K562 (cell line): ENCODE measurements around the gene FUZ. TPM values are rescaled to one million over a fixed set of nuclear protein-coding genes. Genes with fewer than 3 reads are reported as not detected.

ENCODE experiments used
- ATAC-seq: fragments of 200-7000 bp; cut with Tn5 transposase; 3 replicates; pipeline ENCODE4 v1.9.1; 2020; ENCODE audit warnings: moderate library complexity
- BruUV-seq: library from RNA; stranded (reverse); fragments of 400-500 nt; replicated peaks from 2 replicates; lab custom pipeline; 2021; lab: Mats Ljungman, UMichigan
- CTCF ChIA-PET: fragments of 300-600 bp; formaldehyde crosslinking; extraction: SDS; loops from one replicate; lab custom pipeline; 2021; ENCODE audit warnings: low intra/inter-chr PET ratio; lab: Yijun Ruan, JAX
- POLR2A ChIA-PET: fragments of 300-600, 350-650 bp; sonication (Branson Sonifier 250); formaldehyde crosslinking; extraction: SDS; loops from one replicate; lab custom pipeline; 2021; ENCODE audit warnings: antibody characterized with exemption, inconsistent platforms; lab: Yijun Ruan, JAX
- DNase-seq, 4 experiments: peaks; one replicate each; pipeline versions ENCODE4 v3.0.0 to v3.0.0-alpha.2; 2011 to 2018; ENCODE audit warnings: low spot score in 3 of 4, mixed read lengths in 3 of 4; ENCODE audit errors: extremely low read depth in 1 of 4
- FAIRE-seq: peaks from 2 replicates; lab custom pipeline; 2011; peaks lifted over from hg19 to GRCh38; lab: Jason Lieb, UNC
- H2AFZ ChIP-seq: 2 replicates; pipeline ENCODE4 v1.6.0; 2011; ENCODE audit warnings: low read depth, low read length, control low read depth, inconsistent platforms
- H3K27ac ChIP-seq: fragments of 200-600 bp; 3 replicates; pipeline ENCODE4 v1.8.0; 2011; ENCODE audit warnings: low read depth, mild to moderate bottlenecking, control low read depth, inconsistent platforms, low read length, moderate library complexity, mixed read lengths; ENCODE audit errors: extremely low read depth
- H3K27me3 ChIP-seq, 2 experiments: fragments of 300-600 bp in 1 of 2; 2 replicates in 1 of 2; 3 replicates in 1 of 2; pipeline versions ENCODE4 v1.6.0 to v1.8.0; 2011; ENCODE audit warnings: inconsistent platforms in 2 of 2, low read length in 2 of 2, mild to moderate bottlenecking in 1 of 2, mixed read lengths in 1 of 2, moderate library complexity in 1 of 2; ENCODE audit not compliant: control insufficient read depth in 2 of 2, insufficient read depth in 2 of 2
- H3K36me3 ChIP-seq: fragments of 300-600 bp; 3 replicates; pipeline ENCODE4 v1.8.0; 2011; ENCODE audit warnings: mild to moderate bottlenecking, low read length, inconsistent platforms; ENCODE audit not compliant: control insufficient read depth, insufficient read depth
- H3K4me1 ChIP-seq, 2 experiments: fragments of 200-600 bp in 1 of 2; replicated peaks in 1 of 2; 2 replicates in 1 of 2; 3 replicates in 1 of 2; pipeline versions ENCODE4 v1.5.1 to v1.8.0; 2011; ENCODE audit warnings: inconsistent platforms in 2 of 2, low read length in 2 of 2, mild to moderate bottlenecking in 1 of 2, mixed read lengths in 1 of 2, moderate library complexity in 1 of 2; ENCODE audit not compliant: control insufficient read depth in 2 of 2, insufficient read depth in 2 of 2
- H3K4me2 ChIP-seq: 2 replicates; pipeline ENCODE4 v1.6.1; 2011; ENCODE audit warnings: low read length, control low read depth, inconsistent platforms, mixed read lengths; ENCODE audit not compliant: insufficient read depth
- H3K4me3 ChIP-seq: fragments of 200-600 bp; sonication (generic), shearing (Covaris generic); 2 replicates; pipeline ENCODE4 v1.5.1; 2016; ENCODE audit warnings: control low read depth, inconsistent platforms
- H3K79me2 ChIP-seq: fragments of 200-600 bp; 3 replicates; pipeline ENCODE4 v1.8.0; 2011; ENCODE audit warnings: low read length, inconsistent platforms; ENCODE audit not compliant: control insufficient read depth, insufficient read depth
- H3K9ac ChIP-seq, 2 experiments: 2 replicates each; pipeline versions ENCODE4 v1.6.0 to v1.6.1; 2011; ENCODE audit warnings: low read depth in 2 of 2, low read length in 2 of 2, control low read depth in 1 of 2, inconsistent platforms in 1 of 2, mild to moderate bottlenecking in 1 of 2, mixed read lengths in 1 of 2; ENCODE audit not compliant: insufficient read depth in 1 of 2
- H3K9me1 ChIP-seq: one replicate; pipeline ENCODE4 v1.6.0; 2011; ENCODE audit warnings: inconsistent platforms, mild to moderate bottlenecking, low read length, moderate library complexity; ENCODE audit not compliant: control insufficient read depth, insufficient read depth
- H3K9me3 ChIP-seq: replicated peaks from 2 replicates; pipeline ENCODE4 v1.5.1; 2011; ENCODE audit warnings: low read depth, low read length, inconsistent platforms; ENCODE audit not compliant: control insufficient read depth, insufficient read depth
- H4K20me1 ChIP-seq: replicated peaks from 2 replicates; pipeline ENCODE4 v1.6.1; 2011; ENCODE audit warnings: low read length, inconsistent platforms, mixed read lengths; ENCODE audit not compliant: control insufficient read depth, insufficient read depth
- CREBBP ChIP-seq: IDR thresholded peaks from one replicate; pipeline ENCODE4 v1.6.1; 2012; ENCODE audit warnings: low read depth, mild to moderate bottlenecking, control low read depth, inconsistent platforms, low read length
- FIP1L1 ChIP-seq: fragments of 200-400 bp; formaldehyde crosslinking; IDR thresholded peaks from 2 replicates; pipeline ENCODE4 v1.6.1; 2018; ENCODE audit warnings: mild to moderate bottlenecking, low read depth, low read length; ENCODE audit not compliant: poor library complexity, severe bottlenecking
- POLR2G ChIP-seq: fragments of 200-400 bp; formaldehyde crosslinking; IDR thresholded peaks from 2 replicates; pipeline ENCODE4 v1.6.1; 2017; ENCODE audit warnings: low read depth, mild to moderate bottlenecking, antibody characterized with exemption, low read length, moderate library complexity
- RAD51 ChIP-seq: fragments of 450-650 bp; IDR thresholded peaks from 2 replicates; pipeline ENCODE4 v1.7.1; 2016; ENCODE audit warnings: low read depth, mild to moderate bottlenecking, borderline replicate concordance
- ZBTB33 ChIP-seq: sonication (generic); formaldehyde crosslinking; IDR thresholded peaks from 2 replicates; pipeline ENCODE4 v1.8.1; 2023; ENCODE audit warnings: mild to moderate bottlenecking, missing genetic modification reagents
- WGBS: fragments of 100-300 bp; shearing (Covaris generic); methylation state at CpG from one replicate; pipeline ENCODE4 v1.1.6; 2016; ENCODE audit warnings: low coverage, mixed read lengths; ENCODE audit not compliant: insufficient coverage; ENCODE audit errors: missing lambda C conversion rate; 5-methylcytosine and 5-hydroxymethylcytosine counted together
- in situ Hi-C: fragments of 300-500 bp; cut with MboI; formaldehyde crosslinking; loops from 4 replicates; pipeline ENCODE4 v1.15.0; 2018; ENCODE audit warnings: inconsistent platforms, mixed read lengths
- intact Hi-C: fragments of 100-400 bp; cut with micrococcal nuclease; formaldehyde crosslinking; loops from 2 replicates; pipeline ENCODE4 v1.14.2; 2022
- polyA plus RNA-seq, 8 experiments: library from polyadenylated mRNA; depleted of rRNA in 4 of 8; stranded (reverse) in 5 of 8; unstranded in 3 of 8; fragments of >200 nt; fragmentation: Nextera tagmentation in 2 of 8; fragmentation: Illumina TruSeq in 1 of 8; extraction: Ambion mirVana in 2 of 8; extraction: Trizol in 1 of 8; gene quantifications; 2 replicates each; pipeline versions ENCODE4 v1.2.1 to v1.2.3, GENCODE V29; 2011 to 2014; ENCODE audit warnings: inconsistent platforms in 1 of 8, missing spikeins in 1 of 8
- total RNA-seq, 7 experiments: library from RNA; depleted of rRNA in 6 of 7; stranded (reverse); fragments of >200 nt in 6 of 7; fragmentation: Illumina TruSeq in 2 of 7; extraction: Trizol in 2 of 7; gene quantifications; 2 replicates each; pipeline versions ENCODE4 v1.2.1 to v1.2.3, GENCODE V29; 2011 to 2021; ENCODE audit warnings: low replicate concordance in 1 of 7

FUZ gene
- total and polyA plus RNA-seq, 9 of the 15 experiments (the other 6 are each of a cell fraction or from before 2014, with no cell fraction given): 0.17 to 7.6 (median 3.6) TPM; not detected in 1

GRCh38 chr19:49861541-49862378 is 48.7 kb upstream of the FUZ start:
- H4K20me1 ChIP-seq: peaks cover 29% of the 10 kb centered on the region; the same call in 1 of the 2 replicates
- BruUV-seq: no TSS peak
- peaks cover 35% of the 10 kb centered on the region for H3K79me2 ChIP-seq
- ChIA-PET CTCF (no interaction called here), POLR2A (interaction anchor here (1.3 kb wide), 1 partner anchor 9 kb away, joined by 6 read pairs; no protein-coding TSS in a partner anchor)
- no peaks in the 10 kb centered on the region for H3K9me3 ChIP-seq
- intact Hi-C loops: no loop called here
- 98% methylated on average over 25 of the region's 60 CpGs for WGBS
- DNase-seq (no peak), ATAC-seq (no peak), FAIRE-seq (no peak)
- H3K27me3 ChIP-seq: no peaks in the 10 kb centered on the region
- in situ Hi-C loops: no loop called here
- peak; percentile 33 for TF ChIP-seq FIP1L1
- TF ChIP-seq CREBBP: no peak
- peak; percentile 72 for TF ChIP-seq POLR2G
- TF ChIP-seq RAD51: no peak
- TF ChIP-seq ZBTB33: peak; percentile 96
- H3K9ac ChIP-seq: no peak overlapping the region; a peak in 1 of 4 replicates
- peaks cover 4% of the 10 kb centered on the region for H3K9me1 ChIP-seq
- no peak overlapping the region for H3K4me2 ChIP-seq
- H3K36me3 ChIP-seq: peaks cover 81% of the 10 kb centered on the region
- H2AFZ ChIP-seq: no peak overlapping the region
- no peak overlapping the region for H3K4me3 ChIP-seq
- peaks cover 20 to 81% of the 10 kb centered on the region in 2 experiments; a peak in 4 of 5 replicates for H3K4me1 ChIP-seq
- no peak overlapping the region for H3K27ac ChIP-seq
